Smooth muscle cell of the brain vasculature (primary cell): ENCODE results near the gene TDO2.
"Not testable (repeated sequence)": the region's sequence is repeated elsewhere in the genome, so short reads cannot be mapped to it uniquely, and the experiment has no call there.

Source experiments
- DNase-seq: peaks from one replicate; pipeline ENCODE4 v3.0.0-alpha.2; 2012; ENCODE audit warnings: low read depth, low spot score

TDO2 gene

DNA sequence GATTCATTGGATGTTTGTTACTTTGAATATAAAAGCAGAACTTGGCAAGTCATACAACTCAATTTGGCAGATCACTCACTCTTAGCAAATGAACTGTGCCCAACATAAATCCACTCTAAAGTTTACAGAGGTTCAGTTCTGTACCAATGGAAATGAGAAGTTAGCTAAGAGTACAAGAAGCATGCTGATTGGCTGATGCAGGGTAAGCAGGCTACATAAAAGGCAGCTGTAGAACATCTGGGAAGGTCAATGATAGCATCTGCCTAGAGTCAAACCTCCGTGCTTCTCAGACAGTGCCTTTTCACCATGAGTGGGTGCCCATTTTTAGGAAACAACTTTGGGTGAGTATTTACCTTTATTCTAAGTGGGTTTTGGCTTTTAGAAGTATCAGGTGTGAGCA lies at the start of gene TDO2:
TDO2 (plus strand) TSS at position 244 of the 400 bp plus-strand sequence; CDS start at position 307, 63 bp downstream.
- DNase-seq, result no peak

DNA sequence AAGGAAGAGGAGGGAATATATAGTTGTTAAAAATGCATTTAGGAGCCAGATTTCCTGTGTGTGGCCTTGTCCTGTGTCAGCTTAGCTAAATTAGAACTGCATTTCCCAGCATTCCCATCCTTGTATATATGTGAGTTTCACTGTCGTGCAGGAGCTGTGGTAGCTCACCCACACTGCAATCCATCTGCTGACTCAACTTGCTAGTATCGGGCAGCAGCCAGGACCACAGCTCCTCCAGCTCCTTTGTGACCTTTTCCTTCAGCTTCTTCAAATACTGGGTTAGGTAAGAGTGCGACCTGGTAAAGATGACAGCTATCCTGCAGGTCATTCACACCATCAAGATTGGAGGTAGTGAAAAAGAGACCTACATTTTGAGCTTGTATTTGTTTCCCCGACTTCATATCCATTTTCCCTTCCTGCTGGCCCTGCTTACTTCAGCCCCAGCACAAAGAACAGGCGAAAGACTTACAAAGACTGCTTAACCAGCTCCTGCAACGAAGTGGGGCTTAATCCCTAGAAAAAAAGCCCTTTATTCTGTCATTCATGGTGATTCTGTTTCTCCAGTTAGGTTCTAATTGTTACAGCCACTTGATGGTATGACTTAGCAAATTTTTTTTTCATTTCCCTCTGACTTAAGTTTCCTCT lies 48.8 kb upstream of the TDO2 start:
- no peak for DNase-seq

DNA sequence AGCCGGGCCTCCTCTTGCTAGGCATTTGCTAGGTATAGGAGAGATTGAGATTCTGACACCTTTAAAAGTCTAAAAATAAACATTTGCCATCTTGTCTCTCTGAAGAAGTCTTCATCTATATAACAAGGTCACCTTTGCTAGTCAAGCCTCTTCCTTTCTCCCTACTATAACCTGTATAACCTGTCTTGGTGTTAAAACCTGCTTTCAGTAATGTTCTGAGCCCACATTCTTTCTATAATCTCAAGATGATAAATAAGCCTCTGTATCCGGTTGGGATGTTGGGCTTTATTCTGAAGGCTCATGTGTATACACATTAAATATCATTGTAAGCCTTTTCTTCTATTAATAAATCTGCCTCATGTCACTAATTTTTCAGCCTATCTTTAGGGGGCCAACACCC lies 47.6 kb upstream of the TDO2 start:
- no peak for DNase-seq

DNA sequence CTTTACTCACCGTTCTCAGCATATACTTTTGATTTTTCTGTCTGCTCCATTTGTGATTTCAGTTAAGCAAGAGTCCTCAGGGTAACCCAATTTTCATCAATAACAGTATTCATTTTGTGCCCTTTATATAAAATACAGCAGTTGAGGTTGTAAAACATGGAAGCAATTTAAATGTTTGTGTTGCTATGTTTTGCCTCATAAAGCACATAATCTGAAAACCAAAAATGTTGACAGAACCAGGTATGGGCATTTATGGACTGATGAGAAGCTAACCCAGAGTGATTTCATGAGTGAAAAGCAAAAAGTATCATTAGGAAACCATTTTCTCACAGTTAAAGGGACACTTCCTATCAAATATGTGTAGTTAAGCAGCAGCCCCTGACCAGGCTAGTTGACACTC lies 37.3 kb upstream of the TDO2 start, which contains the start of gene ASIC5:
ASIC5 (minus strand) TSS at position 101 of the 400 bp plus-strand sequence; CDS start at position 50, 51 bp downstream.
- DNase-seq, result no peak

DNA sequence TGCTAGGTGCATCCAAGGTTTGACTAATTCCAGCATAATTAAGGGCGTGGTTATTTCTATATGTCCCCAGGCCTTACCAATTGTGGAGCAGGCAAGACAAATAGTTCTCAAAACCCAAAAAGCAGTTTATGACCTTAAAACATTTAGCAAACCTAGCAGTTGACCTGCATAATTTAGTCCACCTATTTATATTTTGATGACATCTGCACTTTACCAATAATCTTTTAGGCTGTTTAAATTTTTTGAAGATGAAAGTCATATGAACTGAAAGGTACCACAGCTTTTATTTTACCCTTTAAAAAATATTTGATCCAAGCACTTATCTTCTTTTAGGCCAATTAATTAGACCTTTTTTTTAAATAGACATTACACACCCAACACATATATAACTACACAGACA lies 27.6 kb upstream of the TDO2 start:
- DNase-seq, result no peak

DNA sequence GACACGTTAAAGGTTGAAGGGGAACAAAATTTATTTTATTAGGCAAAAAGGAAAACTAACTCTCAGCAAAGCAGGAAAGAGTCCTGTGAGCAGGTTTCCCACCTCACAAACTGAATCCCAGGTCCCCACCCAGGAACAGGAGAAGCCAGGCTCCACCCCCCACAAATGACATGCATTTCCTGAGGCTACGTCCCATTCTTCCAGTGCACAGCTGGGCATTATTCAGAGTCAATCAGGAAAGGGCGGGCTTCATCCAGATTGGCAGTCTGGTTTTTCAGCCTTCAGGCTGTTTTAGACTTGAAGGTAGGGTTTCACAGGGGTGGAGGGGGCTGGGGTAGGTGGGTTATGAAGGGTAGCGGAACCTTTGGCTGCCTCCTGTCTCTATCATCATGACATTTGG lies 25.5 kb upstream of the TDO2 start:
- DNase-seq, result no peak

DNA sequence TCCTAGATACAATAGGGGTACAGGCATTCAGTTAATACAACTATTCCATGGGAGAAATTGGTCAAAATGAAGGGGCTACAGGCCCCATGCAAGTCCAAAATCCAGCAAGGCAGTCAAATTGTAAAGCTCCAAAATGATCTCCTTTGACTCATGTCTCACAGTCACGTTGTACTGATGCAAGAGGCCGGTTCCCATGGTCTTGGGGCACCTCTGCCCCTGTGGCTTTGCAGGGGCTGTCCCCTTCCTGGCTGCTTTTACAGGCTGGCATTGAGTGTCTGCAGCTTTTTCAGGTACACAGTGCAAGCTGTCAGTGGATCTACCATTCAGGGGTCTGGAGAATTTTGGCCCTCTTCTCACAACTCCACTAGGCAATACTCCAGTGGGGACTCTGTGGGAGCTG lies 24.9 kb upstream of the TDO2 start:
- DNase-seq, result no peak

DNA sequence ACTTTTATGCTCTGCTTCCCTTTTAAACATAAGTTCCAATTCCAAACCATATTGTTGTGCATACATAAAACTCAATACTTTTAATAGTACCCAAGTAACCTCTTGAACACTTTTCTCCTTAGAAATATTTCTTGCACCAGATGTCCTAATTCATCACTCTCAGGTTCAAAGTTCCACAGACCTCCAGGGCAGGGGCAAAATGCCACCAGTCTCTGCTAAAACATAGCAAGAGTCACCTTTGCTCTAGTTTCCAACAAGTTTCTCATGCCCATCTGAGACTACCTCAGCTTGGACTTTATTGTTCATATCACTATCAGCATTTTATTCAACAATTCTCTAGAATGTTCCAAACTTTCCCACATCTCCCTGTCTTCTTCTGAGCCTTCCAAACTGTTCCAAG lies 23.7 kb upstream of the TDO2 start:
- DNase-seq, result no peak

DNA sequence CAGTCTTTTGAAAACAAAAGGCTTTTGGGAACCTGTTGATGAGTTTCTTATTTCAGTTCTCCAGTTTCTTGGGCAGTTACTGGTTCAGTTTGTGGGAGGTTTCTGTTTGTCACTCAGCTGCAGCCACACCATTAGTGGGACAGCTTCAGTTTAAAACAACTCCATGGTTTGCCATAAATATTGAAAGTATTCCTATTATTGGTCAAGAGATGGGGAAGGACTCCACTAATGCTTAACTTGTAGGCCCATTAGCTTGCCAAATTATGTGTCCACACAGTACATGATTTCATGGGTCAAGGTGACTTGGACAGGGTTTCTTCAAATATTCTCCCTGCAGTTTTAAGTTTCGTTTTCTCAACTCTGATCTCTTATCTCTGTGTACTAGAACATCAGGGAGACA lies 21.9 kb upstream of the TDO2 start:
- DNase-seq, result no peak

DNA sequence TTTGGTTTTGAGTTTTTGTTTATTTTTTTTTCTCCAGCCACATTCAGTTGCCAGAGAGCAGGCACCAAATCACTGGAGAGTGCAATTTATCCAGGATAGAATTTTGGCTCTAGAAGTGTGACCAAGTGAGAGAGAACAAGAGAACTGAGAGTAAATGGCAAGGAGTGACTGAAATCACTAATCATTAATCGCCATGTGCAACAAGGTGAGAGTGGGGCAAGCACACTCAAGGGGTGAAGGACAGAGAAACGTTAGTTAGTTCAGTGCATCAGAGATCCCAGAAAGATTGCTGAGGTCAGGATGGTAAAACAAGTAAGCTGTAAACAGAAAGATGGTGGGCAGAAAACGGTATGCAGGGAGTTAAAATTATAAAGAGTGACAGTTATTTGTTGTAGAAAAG lies 19.6 kb upstream of the TDO2 start:
- no peak for DNase-seq

DNA sequence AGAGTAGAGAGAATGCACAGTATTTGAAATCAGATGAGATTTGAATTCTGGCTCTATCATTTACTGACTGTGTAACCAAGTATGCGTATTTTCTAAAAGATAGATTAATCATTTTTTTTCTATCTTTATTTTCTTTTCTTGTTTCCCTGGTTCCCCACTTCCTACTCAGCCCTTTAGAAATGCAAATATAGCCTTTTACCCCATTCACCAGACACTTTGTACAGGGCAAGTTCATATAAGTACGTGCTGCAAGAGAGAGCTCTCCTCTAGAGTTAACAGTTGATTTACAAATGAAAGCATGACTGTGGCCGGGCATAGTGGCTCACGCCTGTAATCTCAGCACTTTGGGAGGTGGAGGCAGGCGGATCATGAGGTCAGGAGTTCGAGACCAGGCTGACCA lies 17.8 kb upstream of the TDO2 start:
- DNase-seq, result no peak

DNA sequence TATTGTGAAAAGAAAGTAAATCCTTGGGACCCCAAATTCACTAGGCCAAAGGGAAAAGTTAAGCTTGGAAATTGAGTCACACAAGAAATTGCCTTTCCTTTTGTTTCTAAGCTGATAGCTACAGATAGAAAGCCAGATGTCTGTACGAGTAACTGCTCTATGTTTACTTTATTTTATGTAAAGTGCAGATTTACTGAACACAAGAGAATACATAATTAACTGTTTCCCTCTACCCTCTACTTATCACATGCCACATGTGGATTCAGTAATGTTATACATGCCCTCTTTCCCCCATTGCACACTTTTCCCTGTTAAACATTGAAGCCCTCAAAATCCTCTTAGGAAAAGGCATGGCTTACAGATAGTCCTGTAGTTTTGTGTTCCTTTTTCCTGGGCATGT lies 16.5 kb upstream of the TDO2 start:
- no peak for DNase-seq

DNA sequence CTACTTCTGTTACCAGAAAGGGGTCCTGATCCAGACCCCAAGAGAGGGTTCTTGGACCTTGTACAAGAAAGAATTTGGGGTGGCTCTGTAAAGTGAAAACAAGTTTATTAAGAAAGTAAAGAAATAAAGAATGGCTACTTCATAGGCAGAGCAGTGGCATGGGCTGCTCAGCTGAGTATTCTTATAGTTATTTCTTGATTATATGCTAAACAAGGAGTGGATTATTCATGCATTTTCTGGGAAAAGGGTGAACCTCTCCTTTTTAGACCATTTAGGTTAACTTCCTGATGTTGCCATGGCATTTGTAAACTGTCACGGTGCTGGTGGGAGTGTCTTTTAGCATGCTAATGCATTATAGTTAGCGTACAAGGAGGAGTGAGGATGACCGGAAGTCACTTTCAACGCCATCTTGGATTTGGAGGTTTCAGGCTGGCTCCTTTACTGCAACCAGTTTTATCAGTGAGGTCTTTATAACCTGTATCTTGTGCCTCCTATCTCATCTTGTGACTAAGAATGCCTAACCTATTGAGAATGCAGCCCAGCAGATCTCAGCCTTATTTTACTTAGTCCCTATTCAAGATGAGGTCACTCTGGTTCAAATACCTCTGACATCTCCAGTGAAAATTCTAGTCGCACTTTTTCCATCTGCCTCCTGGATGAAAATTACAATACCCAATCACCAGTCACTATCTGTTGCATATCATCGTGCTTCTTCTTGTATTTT lies 15.5 kb upstream of the TDO2 start:
- no peak for DNase-seq

DNA sequence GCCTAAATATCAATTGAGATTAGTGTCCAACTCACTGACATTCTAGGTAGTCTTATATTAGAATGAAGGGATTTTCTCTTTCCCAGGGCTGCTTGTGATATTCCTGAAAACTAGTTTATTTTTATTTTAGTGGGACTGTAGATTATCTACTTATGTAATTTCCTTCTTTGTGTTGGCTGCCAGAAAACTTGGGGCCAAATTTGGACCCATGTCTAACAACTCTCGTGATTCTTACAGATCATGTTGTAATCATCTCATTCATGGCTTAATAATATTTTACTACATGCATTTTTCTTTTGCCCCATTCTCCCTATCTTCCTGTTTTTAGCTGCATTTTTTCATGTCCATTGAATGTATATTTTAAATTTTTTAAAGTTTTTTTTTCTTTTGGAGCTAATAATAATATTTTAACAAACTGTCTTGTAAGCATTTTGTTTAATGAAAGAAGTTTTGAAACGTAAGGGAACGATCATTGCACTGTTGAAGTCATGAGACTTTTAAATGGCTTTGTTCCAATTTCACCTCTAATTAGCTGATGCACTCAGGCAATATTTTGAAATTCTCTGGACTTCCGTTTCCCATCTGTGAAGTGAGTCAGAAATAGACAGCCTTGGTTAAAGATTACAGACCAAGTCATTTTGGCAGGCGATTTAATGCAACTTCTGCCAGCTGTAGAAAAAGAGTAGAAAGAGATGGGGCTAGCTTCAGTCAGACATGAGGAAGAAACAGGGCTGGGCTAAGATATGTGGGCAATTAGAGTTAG lies 14.3 kb upstream of the TDO2 start:
- DNase-seq, result no peak

DNA sequence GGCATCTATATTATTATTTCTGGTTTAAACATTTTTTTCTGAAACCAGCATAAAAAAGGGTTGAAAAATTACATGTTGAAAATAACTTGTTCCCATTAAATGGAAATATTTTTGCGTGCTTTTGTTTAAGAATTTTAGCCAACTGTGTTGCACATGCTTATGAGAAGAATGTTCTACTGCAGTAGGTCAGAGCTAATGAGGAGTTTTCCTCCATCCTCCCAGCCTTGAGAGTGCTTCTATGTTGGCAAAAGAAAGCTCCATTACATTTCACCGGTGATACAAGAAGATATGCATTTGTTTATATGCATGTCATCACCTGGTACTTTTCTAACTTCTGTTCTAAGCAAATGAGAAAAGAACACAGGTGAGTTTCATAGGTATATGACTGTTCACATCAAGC lies 13.6 kb upstream of the TDO2 start:
- DNase-seq, result no peak

DNA sequence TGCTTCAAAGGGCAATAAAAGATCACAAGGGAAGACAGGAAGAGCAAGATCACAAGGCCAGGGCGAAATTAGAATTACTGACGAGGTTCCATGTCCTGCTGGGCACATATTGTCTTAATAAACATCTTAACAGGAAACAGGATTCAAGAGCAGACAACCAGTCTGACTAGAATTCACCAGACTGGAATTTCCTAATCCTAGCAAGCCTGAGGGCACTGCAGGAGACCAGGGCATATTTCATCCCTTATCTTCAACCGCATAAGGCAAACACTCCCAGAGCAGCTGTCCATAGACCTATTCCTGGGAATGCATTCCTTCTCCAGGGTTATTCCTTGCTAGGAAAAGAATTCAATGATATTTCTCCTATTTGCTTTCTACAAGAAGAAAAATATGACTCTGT lies 12.4 kb upstream of the TDO2 start:
- DNase-seq, result no peak

DNA sequence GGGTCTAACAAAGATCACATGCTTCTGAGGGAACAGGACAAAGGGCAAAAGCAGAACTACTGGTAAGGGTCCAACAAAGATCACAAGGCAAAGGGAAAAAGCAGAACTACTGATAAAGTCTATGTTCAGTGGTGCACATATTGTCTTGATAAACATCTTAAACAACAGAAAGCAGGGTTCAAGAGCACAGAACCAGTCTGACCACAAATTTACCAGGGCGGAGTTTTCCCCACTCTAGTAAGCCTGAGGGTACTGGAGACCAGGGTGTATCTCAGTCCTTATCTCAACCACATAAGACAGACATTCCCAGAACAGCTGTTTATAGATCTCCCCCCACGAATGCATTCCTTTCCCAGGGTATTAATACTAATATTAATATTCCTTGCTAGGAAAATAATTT lies 5.1 kb upstream of the TDO2 start:
- not testable (repeated sequence) for DNase-seq

DNA sequence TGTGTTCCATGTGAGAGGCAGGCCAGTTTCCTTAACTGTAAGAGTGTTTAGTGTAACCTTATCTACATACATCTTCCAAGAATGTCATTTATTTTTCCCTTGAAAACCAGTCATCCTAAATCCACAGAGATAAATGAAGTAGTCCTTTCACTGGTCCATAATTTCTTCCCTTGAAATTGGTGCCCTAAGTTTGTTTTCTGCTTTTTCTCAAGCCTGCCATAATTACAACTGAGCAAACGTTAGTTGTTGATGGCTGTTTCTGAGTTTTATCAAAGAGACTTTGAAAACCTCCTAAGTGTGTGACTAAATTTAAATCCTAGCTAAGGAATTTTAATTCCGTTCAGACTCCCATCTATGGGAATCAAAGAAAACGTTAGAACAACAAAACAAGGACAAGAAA lies 3.6 kb upstream of the TDO2 start:
- no peak for DNase-seq

DNA sequence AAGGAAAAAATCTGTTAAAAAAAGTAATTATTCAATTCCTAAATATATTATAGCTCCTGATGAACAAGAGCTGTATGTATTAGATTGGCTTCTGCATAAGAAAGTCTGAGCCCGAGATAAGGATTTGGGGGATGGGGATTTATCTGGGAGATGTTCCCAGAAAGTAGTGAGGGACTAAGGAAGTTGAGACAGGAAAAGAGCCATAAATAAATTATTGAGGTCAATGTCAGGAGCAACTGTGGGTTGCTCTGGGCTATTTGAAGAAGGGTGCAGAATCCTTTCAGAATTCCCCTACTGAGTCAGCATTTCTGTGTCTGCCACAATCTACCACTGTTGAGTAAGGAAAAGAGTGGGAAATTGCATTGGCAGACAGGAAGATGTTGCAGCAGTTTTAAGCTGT lies 3.1 kb upstream of the TDO2 start:
- DNase-seq, result no peak

DNA sequence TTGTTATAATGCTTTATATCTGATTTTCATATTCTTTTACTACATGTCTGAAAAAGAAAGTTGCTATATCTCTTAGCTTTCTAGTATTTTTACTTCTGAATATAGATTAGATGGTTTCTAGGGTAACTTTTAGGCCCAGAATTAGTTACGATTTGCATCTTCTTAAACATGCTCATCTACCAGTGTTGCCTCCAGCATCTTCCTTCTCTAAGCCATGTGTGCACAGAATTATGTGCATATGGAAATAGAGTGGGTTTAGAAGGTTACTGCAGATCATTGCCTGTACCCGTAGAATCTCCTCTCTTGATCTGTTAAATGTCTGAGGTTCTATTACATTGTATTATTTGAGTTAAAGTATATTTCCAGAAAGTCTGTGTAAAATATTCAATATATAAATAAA lies 2.5 kb upstream of the TDO2 start:
- DNase-seq, result no peak

DNA sequence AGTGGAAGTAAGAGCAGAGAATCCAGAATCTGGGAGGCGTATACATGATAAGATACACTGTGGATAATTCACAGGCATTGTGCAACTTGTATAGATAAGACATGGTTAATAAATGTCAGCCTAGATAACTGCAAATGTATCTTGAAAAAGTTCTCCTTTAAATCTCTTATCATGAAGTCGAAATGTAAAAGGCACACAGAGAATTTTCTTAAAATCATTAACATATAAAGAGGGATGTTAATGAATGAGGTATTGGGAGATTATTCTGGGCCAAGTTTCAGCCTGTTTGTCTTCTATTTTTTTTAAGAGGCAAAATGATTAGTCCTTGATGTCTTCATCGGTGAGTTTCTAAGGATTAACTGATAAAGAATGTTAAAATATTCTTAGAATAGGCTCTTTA lies 835 bp downstream of the TDO2 start:
- no peak for DNase-seq

DNA sequence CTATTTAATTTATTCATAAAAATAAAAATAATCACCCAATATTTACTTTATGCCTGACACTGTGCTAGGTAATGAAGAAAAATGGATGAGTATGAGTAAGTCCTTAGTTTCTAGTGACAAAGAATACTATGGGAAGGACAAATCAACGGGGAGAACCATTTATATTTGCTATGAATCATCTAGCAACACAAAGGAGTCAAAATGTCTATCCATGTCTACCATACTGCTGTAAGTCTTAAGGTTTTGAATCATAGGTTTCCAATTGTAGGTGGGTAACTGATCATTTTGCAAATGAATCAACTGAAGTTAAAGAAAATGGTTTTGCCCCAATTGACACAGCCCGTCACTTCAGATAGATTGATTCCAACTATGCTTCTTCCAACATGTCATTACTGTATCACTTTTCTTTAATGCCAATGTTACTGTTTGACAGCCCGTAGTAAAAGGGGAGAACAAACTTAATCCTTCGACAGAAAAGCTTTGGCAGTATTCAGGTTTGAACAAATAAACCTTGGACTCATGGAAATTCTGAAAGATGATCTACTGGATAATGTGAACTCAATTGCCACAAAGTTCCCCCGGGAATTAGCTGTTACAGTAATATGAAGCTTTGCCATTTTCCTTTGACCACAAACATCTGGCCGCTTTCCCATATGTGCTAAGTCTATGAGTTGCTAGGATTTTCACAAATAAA lies 3.2 kb downstream of the TDO2 start:
- peak; percentile 96 for DNase-seq
